WI38 (cell line): Measurements from ENCODE around the gene MAK.
"Not testable (repeated sequence)": the region's sequence is repeated elsewhere in the genome, so short reads cannot be mapped to it uniquely, and the experiment has no call there.

ENCODE experiments used
- H3K4me3 ChIP-seq: 2 replicates; pipeline ENCODE4 v1.5.1; 2011; ENCODE audit warnings: low read depth, mild to moderate bottlenecking, control low read depth, low read length
- TF ChIP-seq, protein P1 (sequence below): IDR thresholded peaks from 2 replicates; pipeline ENCODE4 v1.5.1; 2012; ENCODE audit warnings: low read depth, mild to moderate bottlenecking, control low read depth, low read length

The MAK gene, protein sequence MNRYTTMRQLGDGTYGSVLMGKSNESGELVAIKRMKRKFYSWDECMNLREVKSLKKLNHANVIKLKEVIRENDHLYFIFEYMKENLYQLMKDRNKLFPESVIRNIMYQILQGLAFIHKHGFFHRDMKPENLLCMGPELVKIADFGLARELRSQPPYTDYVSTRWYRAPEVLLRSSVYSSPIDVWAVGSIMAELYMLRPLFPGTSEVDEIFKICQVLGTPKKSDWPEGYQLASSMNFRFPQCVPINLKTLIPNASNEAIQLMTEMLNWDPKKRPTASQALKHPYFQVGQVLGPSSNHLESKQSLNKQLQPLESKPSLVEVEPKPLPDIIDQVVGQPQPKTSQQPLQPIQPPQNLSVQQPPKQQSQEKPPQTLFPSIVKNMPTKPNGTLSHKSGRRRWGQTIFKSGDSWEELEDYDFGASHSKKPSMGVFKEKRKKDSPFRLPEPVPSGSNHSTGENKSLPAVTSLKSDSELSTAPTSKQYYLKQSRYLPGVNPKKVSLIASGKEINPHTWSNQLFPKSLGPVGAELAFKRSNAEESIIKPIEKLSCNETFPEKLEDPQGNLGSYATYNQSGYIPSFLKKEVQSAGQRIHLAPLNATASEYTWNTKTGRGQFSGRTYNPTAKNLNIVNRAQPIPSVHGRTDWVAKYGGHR

DNA sequence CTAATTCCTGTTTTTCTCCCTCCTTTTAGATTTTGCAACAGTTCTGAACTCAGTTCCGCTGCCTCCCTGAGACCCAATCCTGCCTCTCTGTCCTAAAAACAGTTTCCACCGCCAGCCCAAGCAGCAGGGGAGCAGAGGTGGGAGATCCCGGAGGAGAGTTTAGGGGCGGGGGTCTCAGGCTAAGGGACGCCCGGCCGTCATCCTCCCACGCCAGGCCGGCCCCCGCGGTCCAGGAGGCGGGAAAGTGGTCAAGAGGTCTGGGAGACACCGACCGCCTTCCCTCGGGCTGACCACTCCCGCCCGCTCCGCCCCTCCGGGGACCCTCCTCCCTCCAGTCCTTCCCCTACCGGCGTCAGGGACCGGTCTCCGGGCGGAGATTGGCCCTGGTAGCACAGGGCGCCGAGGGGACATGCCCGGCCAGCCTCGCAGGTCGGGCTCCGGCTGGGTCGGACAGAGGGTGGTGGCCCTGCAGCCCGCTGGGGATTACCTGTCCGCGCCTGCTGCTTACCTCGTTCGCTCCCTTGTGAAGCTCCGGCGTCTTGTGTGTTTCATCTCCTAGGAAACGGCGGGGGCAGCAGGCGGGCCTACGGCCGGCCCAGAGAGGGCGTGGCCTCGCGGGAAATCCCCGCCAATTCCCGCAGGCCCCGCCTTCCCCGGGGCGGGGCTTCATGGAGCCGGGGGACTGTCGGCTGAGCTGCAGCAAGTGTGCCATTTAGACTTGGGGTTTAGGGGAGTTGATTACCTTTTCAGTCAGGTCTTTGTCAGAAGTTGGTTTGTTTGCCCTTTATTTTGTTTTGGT is at the start of gene MAK:
MAK (minus strand) TSS at position 545 of the 799 bp plus-strand sequence. CDS start 7,891 bp downstream, outside the sequence.
- peak within 1 kb of the TSS; percentile 61 for H3K4me3 ChIP-seq
- TF ChIP-seq, protein P1, sequence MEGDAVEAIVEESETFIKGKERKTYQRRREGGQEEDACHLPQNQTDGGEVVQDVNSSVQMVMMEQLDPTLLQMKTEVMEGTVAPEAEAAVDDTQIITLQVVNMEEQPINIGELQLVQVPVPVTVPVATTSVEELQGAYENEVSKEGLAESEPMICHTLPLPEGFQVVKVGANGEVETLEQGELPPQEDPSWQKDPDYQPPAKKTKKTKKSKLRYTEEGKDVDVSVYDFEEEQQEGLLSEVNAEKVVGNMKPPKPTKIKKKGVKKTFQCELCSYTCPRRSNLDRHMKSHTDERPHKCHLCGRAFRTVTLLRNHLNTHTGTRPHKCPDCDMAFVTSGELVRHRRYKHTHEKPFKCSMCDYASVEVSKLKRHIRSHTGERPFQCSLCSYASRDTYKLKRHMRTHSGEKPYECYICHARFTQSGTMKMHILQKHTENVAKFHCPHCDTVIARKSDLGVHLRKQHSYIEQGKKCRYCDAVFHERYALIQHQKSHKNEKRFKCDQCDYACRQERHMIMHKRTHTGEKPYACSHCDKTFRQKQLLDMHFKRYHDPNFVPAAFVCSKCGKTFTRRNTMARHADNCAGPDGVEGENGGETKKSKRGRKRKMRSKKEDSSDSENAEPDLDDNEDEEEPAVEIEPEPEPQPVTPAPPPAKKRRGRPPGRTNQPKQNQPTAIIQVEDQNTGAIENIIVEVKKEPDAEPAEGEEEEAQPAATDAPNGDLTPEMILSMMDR, result no peak

DNA sequence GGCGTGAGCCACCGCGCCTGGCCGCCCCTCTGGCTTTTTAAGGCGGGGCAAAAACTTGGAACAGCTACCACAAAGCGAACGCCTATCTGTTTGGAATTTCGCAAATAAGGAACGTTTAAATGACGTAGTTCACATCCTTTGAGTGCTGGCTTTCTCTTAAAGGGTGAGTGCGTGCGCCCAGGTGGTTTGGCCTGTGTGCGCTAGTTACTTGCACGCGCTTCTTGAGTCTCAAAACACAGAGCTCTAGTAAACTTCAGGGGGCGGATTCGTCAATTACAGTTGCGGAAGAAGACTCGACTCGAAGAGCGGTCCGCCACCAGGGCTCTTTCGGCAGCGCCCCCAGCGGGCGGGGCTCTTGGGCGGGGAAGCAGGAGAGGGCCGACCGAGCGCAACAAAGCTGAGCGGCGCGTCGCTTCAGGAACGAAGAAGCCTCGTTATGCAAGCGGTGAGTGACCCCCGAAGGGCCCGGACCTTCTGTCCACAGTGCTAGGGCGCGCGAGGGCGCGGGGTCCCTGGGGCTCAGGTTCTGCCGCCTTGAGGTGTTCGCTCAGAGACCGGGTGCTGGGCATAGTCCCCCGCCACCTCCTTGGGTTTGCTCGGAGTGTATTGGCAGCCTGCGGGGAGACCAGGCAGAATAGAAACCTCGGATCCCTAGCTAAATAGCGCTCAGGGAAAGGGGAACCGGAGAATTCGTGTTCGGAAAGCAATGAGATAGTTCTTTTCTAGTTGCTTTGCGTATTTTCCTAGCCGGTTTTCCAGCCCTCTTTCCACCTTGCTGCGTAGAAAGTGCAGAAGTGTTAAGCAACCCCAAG is 48.6 kb upstream of the MAK start, which contains the start of gene SYCP2L:
SYCP2L (plus strand) TSS at position 362 of the 812 bp plus-strand sequence; CDS start at position 437, 75 bp downstream.
- TF ChIP-seq, protein P1, result no peak
- peak within 1 kb of the TSS; percentile 56 for H3K4me3 ChIP-seq

DNA sequence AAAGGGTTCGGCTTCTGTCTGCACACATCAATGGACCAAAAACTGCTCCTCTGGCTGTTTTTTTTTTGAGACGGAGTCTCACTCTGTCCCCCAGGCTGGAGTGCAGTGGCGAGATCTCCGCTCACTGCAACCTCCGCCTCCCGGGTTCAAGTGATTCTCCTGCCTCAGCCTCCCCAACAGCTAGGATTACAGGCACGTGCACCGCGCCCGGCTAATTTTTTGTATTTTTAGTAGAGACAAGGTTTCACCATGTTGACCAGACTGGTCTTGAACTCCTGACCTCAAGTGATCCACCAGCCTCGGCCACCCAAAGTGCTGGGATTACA is 48.0 kb upstream of the MAK start:
- H3K4me3 ChIP-seq, result peak overlapping the region; percentile 56

DNA sequence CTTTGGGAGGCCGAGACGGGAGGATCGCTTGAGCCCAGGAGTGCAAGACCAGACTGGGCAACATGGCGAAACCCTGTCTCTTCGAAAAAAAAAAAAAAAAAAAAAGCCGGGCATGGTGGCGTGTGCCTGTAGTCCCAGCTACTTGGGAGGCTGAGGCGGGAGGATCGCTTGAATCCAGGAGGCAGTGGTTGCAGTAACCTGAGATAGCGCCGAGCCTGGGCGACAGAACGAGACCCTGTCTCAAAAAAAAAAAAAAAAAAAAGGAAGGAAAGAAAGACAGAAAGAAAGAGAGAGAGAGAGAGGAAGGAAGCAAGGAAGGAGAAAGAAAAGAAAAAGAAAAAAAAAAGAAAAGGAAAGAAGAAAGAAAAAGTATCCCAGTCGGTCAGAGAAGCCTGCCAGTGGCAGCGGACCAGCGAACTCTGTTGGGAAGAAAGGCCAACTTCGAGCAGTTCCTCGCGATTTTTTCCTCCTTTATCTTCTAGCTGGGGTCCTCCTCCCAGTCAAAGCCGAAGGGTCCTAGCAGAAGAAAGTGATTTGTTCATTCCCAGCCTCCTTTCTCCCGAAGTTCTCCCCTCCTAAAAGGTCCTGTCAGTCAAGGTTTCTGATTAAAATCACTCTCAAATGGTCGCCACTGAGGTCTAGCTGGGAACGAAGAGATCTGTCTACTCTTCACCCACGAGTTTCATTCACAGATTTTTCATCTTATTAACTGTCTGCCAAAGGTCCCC is 46.1 kb upstream of the MAK start:
- no peak overlapping the region for H3K4me3 ChIP-seq
- TF ChIP-seq, protein P1, result no peak

DNA sequence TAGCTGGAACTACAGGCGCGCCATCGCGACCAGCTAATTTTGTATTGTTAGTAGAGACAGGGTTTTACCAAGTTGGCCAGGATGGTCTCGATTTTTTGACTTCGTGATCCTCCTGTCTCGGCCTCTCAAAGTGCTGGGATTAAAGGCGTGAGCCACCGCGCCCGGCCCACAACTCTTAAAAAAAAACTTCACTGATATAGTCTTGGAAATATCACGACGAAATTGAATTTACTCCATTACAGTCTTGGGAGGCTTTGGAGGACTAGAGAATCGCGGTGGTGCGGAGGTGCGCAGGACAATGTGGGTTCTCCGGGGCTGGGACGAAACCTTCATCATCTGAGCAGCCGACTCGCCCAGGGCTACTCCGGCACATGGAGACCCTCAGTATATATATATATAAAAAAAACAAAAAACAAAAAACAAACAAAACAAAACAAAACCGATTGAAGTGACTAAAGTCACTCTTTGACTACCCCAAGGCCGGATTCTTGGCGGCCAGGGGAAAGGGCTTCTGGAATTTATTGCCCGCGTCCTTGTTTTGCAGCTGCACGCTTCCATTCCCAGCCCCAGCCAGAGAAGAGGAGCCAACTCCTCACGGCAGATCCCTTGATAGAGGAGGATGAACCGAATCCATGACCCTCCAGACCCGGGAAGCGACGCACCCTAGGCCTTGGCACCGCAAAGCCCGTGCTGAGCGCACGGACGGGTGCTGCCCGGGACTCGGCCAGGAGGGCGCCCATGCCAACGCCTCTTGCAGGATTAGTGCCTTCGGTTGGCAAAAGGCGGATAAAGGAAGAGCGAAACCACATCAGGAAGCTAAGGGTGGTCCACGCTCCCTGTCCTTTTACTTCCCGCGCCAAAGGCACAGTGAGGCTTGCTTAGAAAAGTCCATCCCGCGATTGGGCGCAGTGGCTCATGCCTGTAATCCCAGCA is 45.2 kb upstream of the MAK start:
- TF ChIP-seq, protein P1, result no peak
- H3K4me3 ChIP-seq, result no peak overlapping the region

DNA sequence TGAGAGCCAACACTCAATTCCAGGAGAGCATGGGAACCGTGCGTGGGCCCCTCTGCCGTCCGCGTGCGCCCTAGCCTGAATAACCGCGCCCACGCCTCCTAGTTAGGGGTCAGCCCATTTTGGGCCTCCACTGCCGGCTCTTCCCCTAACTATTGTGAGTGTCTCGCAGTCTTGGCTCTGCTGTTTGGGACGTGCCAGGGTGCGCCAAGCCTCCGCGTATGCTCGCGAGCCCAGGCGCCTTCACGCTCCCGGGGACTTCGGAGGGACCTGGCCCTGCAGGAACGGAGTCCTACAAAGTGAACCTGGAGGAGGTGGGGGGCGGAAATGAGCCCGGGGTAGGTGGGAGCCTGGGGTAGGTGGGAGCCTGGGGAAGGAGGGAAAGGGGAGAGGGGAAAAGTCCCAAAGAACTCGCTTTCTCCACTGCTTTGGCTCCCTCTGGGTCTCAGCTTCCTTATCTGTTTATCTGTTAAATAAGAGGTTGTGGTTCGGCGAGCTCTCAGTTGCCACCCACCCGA is 44.4 kb upstream of the MAK start:
- H3K4me3 ChIP-seq, result no peak overlapping the region
- TF ChIP-seq, protein P1, result no peak

DNA sequence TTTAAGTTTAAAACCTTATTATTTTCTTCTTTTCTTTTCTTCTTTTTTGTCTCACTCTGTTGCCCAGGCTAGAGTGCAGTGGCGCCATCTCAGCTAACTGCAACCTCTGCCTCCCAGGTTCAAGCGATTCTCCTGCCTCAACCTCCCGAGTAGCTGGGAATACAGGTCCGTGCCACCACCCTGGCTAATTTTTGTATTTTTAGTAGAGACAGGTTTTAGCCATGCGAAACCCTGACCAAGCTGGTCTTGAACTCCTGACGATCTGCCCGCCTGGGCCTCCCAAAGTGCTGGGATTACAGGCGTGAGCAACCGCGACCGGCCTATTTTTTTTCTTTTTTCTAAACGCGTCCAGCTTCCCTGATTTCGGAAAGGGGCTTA is 43.9 kb upstream of the MAK start:
- H3K4me3 ChIP-seq, result not testable (repeated sequence)
